Tibial artery (tissue), 4 donors: ENCODE data around the gene ARHGAP29.

Experiments used
- DNase-seq, 2 donors: peaks; one replicate each; pipeline ENCODE4 v3.0.0-alpha.2; 2019
- H3K27ac ChIP-seq, 2 donors: fragments of 200-600 bp; sonication (generic) in 1 of 2; 1 replicate in 1 of 2; 2 replicates in 1 of 2; pipeline ENCODE4 v1.5.1; 2018 to 2019; ENCODE audit warnings: mild to moderate bottlenecking in 1 of 2
- H3K27me3 ChIP-seq, 2 donors: fragments of 200-600 bp; sonication (generic) in 1 of 2; one replicate each; pipeline versions ENCODE4 v1.5.1 to v1.6.0; 2016 to 2019
- H3K36me3 ChIP-seq, 3 donors: fragments of 200-600 bp; sonication (generic) in 2 of 3; one replicate each; pipeline ENCODE4 v1.5.1; 2016 to 2019; ENCODE audit warnings: mild to moderate bottlenecking in 2 of 3
- H3K4me1 ChIP-seq, 4 donors: fragments of 200-600 bp; sonication (generic) in 2 of 4; 1 replicate in 3 of 4; 2 replicates in 1 of 4; pipeline ENCODE4 v1.5.1; 2016 to 2019
- H3K4me3 ChIP-seq, 2 donors: fragments of 200-600 bp; sonication (generic) in 1 of 2; 1 replicate in 1 of 2; 2 replicates in 1 of 2; pipeline ENCODE4 v1.5.1; 2018 to 2019; ENCODE audit warnings: mild to moderate bottlenecking in 2 of 2
- H3K9me3 ChIP-seq, 3 donors: fragments of 200-600 bp; sonication (generic) in 1 of 3; one replicate each; pipeline ENCODE4 v1.5.1; 2016 to 2019
- CTCF ChIP-seq, 2 experiments: fragments of 200-600 bp in 1 of 2; fragments of 450-650 bp in 1 of 2; IDR thresholded peaks; one replicate each; pipeline ENCODE4 v1.5.1; 2017 to 2019; ENCODE audit warnings: antibody characterized with exemption in 2 of 2, mild to moderate bottlenecking in 1 of 2, moderate library complexity in 1 of 2
- intact Hi-C: fragments of 100-400 bp; cut with DNase I; formaldehyde crosslinking; loops from one replicate; pipeline ENCODE4 v1.15.0; 2023; ENCODE audit warnings: low total_unique reads

ARHGAP29 gene

GRCh38 chr1:94237291-94238226 lies at the start of gene ARHGAP29:
ARHGAP29 (minus strand) TSS chr1:94237584; CDS start chr1:94231611, 5,973 bp downstream.
- H3K36me3 ChIP-seq: no peaks in the 10 kb centered on the region
- intact Hi-C loops: loop anchor here (5.0 kb wide), 2 partner anchors 95 to 175 kb away; no protein-coding TSS in a partner anchor
- DNase-seq: peak; percentile 64 to 91
- H3K27me3 ChIP-seq: no peaks in the 10 kb centered on the region
- peaks cover 0 to 6% (median 0%) of the 10 kb centered on the region in 3 donors for H3K9me3 ChIP-seq
- H3K4me3 ChIP-seq: peak within 1 kb of the TSS; percentile 86
- peaks cover 0 to 26% (median 10%) of the 10 kb centered on the region in 4 donors for H3K4me1 ChIP-seq
- peak within 1 kb of the TSS; percentile 94 for H3K27ac ChIP-seq
- TF ChIP-seq CTCF (IDR thresholded peaks at IDR 0.05): no peak

- intact Hi-C loops: no loop called here
- no peaks in the 10 kb centered on the region for H3K27me3 ChIP-seq
- H3K4me3 ChIP-seq: no peak overlapping the region
- H3K27ac ChIP-seq: no peak overlapping the region
- DNase-seq: no peak
- TF ChIP-seq CTCF (IDR thresholded peaks at IDR 0.05): no peak
- H3K4me1 ChIP-seq: no peaks in the 10 kb centered on the region
- H3K36me3 ChIP-seq: no peaks in the 10 kb centered on the region
- H3K9me3 ChIP-seq: no peaks in the 10 kb centered on the region
Measured at GRCh38 chr1:94286864-94287437, 49.6 kb upstream of the ARHGAP29 start.

DNA sequence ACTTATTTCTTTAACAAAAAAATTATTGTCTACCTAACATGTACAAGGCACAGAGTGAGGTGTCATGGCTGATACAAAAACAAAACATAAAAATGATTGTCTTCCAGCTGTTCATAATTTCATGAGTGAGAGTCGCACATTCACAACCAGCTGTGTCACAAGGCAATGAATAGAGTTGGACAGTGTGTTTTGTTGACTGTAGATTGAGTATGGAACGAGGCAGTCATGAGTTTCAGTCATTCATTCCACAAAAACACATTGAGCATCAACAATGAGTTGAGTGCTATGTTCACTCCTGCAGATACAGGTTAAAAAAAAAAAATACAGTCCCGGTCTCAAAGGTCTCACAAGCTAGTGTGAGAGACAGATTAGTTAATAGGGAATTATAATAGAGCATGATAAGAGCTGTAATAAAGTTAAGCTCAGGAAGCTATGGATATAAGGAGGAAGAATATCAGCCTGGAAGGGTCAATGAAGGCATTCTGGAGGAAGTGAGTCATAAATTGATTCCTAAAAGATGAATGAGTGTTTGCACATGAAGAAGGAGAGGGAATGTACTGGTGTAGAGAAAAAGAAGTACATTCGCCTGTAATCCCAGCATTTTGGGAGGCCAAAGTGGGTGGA lies 47.8 kb upstream of the ARHGAP29 start:
- peaks cover 0 to 5% (median 0%) of the 10 kb centered on the region in 4 donors for H3K4me1 ChIP-seq
- DNase-seq: no peak
- no peaks in the 10 kb centered on the region for H3K27me3 ChIP-seq
- no peak overlapping the region for H3K27ac ChIP-seq
- no peak for TF ChIP-seq CTCF (IDR thresholded peaks at IDR 0.05)
- H3K4me3 ChIP-seq: no peak overlapping the region
- intact Hi-C loops: no loop called here
- no peaks in the 10 kb centered on the region for H3K9me3 ChIP-seq
- H3K36me3 ChIP-seq: no peaks in the 10 kb centered on the region

DNA sequence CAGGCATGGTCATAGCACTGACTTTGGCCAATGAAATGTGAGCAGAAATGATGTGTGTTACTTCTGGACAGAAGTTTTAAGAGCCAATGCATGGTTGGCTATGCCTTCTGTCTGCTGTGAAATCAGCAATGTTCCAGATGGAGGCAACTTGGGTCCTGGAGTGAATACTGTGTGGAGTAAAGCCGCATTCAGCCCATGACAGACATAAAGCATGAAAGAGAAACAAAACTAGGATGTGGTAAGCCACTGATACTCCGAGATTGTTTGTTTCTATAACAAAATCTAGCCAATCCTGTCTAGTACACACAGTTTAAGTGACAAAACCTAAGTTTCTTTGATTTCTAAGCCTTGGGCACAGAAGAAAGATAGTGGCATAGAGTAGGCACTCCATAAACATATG lies 47.1 kb upstream of the ARHGAP29 start:
- intact Hi-C loops: no loop called here
- H3K4me1 ChIP-seq: peaks cover 0 to 5% (median 0%) of the 10 kb centered on the region in 4 donors
- H3K27me3 ChIP-seq: no peaks in the 10 kb centered on the region
- H3K4me3 ChIP-seq: no peak overlapping the region
- H3K9me3 ChIP-seq: no peaks in the 10 kb centered on the region
- H3K27ac ChIP-seq: no peak overlapping the region
- no peaks in the 10 kb centered on the region for H3K36me3 ChIP-seq
- DNase-seq: no peak
- TF ChIP-seq CTCF (IDR thresholded peaks at IDR 0.05): no peak

- intact Hi-C loops: no loop called here
- no peak for TF ChIP-seq CTCF (IDR thresholded peaks at IDR 0.05)
Measured at GRCh38 chr1:94283462-94283861, 46.1 kb upstream of the ARHGAP29 start.

More at GRCh38 chr1:94283462-94283861, 46.1 kb upstream of the ARHGAP29 start:
- DNase-seq: no peak
- Histone ChIP-seq H3K27ac (no peak overlapping the region), H3K9me3 (no peaks in the 10 kb centered on the region), H3K4me3 (no peak overlapping the region), H3K4me1 (peaks cover 0 to 5% (median 0%) of the 10 kb centered on the region in 4 donors), H3K27me3 (no peaks in the 10 kb centered on the region), H3K36me3 (no peaks in the 10 kb centered on the region)
